Measurements from ENCODE around the gene COG7.

- TF ChIP-seq MAX (IDR thresholded peaks at IDR 0.05): no peak
- TF ChIP-seq JUND (IDR thresholded peaks at IDR 0.05): no peak
- TF ChIP-seq RAD21 (IDR thresholded peaks at IDR 0.05; ENCODE audit: low read depth): no peak
- TF ChIP-seq CTCF (IDR thresholded peaks at IDR 0.05 in 2 of 3, conservative IDR thresholded peaks at IDR 0.05 in 1 of 3; ENCODE audit: borderline replicate concordance in 1 of 3, insufficient read depth in 1 of 3, low read depth in 2 of 3, low read length in 2 of 3): no peak
- TF ChIP-seq CEBPB (IDR thresholded peaks at IDR 0.05; ENCODE audit: low read depth): no peak
- no peak for TF ChIP-seq ZNF274 (IDR thresholded peaks at IDR 0.05; ENCODE audit: low read depth, low read length)
- TF ChIP-seq ZBTB33 (IDR thresholded peaks at IDR 0.05; ENCODE audit: extremely low read depth, insufficient replicate concordance, low read length): no peak
- TF ChIP-seq EZH2 (IDR thresholded peaks at IDR 0.05): no peak
- no peak for TF ChIP-seq SP1 (IDR thresholded peaks at IDR 0.05; ENCODE audit: low read depth)
- TF ChIP-seq POLR2A (IDR thresholded peaks at IDR 0.05; ENCODE audit: borderline replicate concordance, extremely low read depth, insufficient read depth, insufficient read length): no peak
- TF ChIP-seq REST (IDR thresholded peaks at IDR 0.05; ENCODE audit: low read depth): no peak
These were observed 47.3 kb upstream of the COG7 start for GRCh38 chr16:23500212-23500861.

Data from HCT116 (cell line).